Measurements from ENCODE around the gene ACOT4.
A peak's percentile ranks its signal among the peaks of the same experiment; 100 is the strongest.

The ACOT4 gene

GRCh38 chr14:73612339-73613045 lies 20.8 kb downstream of the ACOT4 start, which contains the start of gene ACOT6 (continued):
- TF ChIP-seq GLI4 (tag by site-specific recombination; IDR thresholded peaks at IDR 0.05): no peak
- no peak for TF ChIP-seq ZNF664 (tag by site-specific recombination; IDR thresholded peaks at IDR 0.05)
- no peak for TF ChIP-seq ZNF777 (tag by site-specific recombination; IDR thresholded peaks at IDR 0.05; ENCODE audit: borderline replicate concordance)
- no peak for TF ChIP-seq ZNF423 (tag by site-specific recombination; IDR thresholded peaks at IDR 0.05)
- no peak for TF ChIP-seq ZFP41 (tag by site-specific recombination; IDR thresholded peaks at IDR 0.05; ENCODE audit: borderline replicate concordance)
- TF ChIP-seq REST (tag by site-specific recombination; IDR thresholded peaks at IDR 0.05): no peak
- TF ChIP-seq GLIS1 (tag by site-specific recombination; IDR thresholded peaks at IDR 0.05): peak; percentile 11; the same call in 1 of the 2 replicates
- peak; percentile 81 for TF ChIP-seq ZFHX2 (tag by site-specific recombination; conservative IDR thresholded peaks at IDR 0.05)
- no peak for TF ChIP-seq REPIN1 (tag by site-specific recombination; IDR thresholded peaks at IDR 0.05; ENCODE audit: low read depth)
- no peak for TF ChIP-seq ZFP69B (tag by site-specific recombination; IDR thresholded peaks at IDR 0.05)
- TF ChIP-seq GLI2 (tag by site-specific recombination; IDR thresholded peaks at IDR 0.05; ENCODE audit: borderline replicate concordance, low read depth): no peak
- no peak for TF ChIP-seq ZNF704 (tag by site-specific recombination; IDR thresholded peaks at IDR 0.05)
- TF ChIP-seq PATZ1 (tag by site-specific recombination; IDR thresholded peaks at IDR 0.05): no peak
- TF ChIP-seq ZBTB6 (tag by site-specific recombination; IDR thresholded peaks at IDR 0.05): no peak
- no peak for TF ChIP-seq OVOL3 (tag by site-specific recombination; IDR thresholded peaks at IDR 0.05)
- TF ChIP-seq ZSCAN30 (tag by site-specific recombination; IDR thresholded peaks at IDR 0.05): no peak; the same call in 1 of the 2 replicates
- TF ChIP-seq ZNF521 (tag by site-specific recombination; IDR thresholded peaks at IDR 0.05): no peak
- no peak for TF ChIP-seq ZNF549 (tag by site-specific recombination; IDR thresholded peaks at IDR 0.05)
- no peak for TF ChIP-seq ZNF677 (tag by site-specific recombination; IDR thresholded peaks at IDR 0.05)
- TF ChIP-seq ZNF169 (tag by site-specific recombination; IDR thresholded peaks at IDR 0.05): no peak
- TF ChIP-seq ZNF768 (tag by site-specific recombination; IDR thresholded peaks at IDR 0.05): peak; percentile 41; the same call in 1 of the 2 replicates
- TF ChIP-seq IKZF3 (tag by site-specific recombination; IDR thresholded peaks at IDR 0.05): peak; percentile 20; the same call in 1 of the 2 replicates
- TF ChIP-seq ZNF157 (tag by site-specific recombination; IDR thresholded peaks at IDR 0.05): no peak
- no peak for TF ChIP-seq TRIM28 (IDR thresholded peaks at IDR 0.05; ENCODE audit: borderline replicate concordance, low read length)
- no peak for TF ChIP-seq ZNF518A (tag by site-specific recombination; conservative IDR thresholded peaks at IDR 0.05; ENCODE audit: low read depth)
- TF ChIP-seq SP3 (tag by site-specific recombination; IDR thresholded peaks at IDR 0.05): 0 out of 2 replicates have a peak, but pooled peaks have one; percentile 17
